T-cell (primary cell): Measurements from ENCODE around the gene OPN1LW. TPM values are rescaled to one million over a fixed set of nuclear protein-coding genes. Genes with fewer than 3 reads are reported as not detected.
"Not testable (repeated sequence)": the region's sequence is repeated elsewhere in the genome, so short reads cannot be mapped to it uniquely, and the experiment has no call there.

ENCODE experiments used
- ATAC-seq, 4 experiments: fragments of 200-7000 bp in 3 of 4; fragments of 150-1000 bp in 1 of 4; cut with Tn5 transposase; replicated peaks in 1 of 4; 1 replicate in 3 of 4; 2 replicates in 1 of 4; pipeline ENCODE4 v1.10.0; 2021; ENCODE audit warnings: moderate library complexity in 3 of 4, mild to moderate bottlenecking in 2 of 4, moderate number of reproducible peaks in 1 of 4
- CTCF ChIA-PET, 2 donors: fragments of 300-600 bp; sonication (Branson Sonifier 250); formaldehyde crosslinking; loops; one replicate each; lab custom pipeline; 2022; ENCODE audit warnings: antibody characterized with exemption in 2 of 2; lab: Charles Lee
- POLR2A ChIA-PET, 2 donors: fragments of 300-600 bp; sonication (Branson Sonifier 250); formaldehyde crosslinking; loops; one replicate each; lab custom pipeline; 2022; ENCODE audit warnings: antibody characterized with exemption in 2 of 2; lab: Charles Lee
- DNase-seq, 35 experiments: peaks; one replicate each; pipeline versions ENCODE4 v3.0.0 to v3.0.0-alpha.2; 2013 to 2023
- H3K27ac ChIP-seq: one replicate; pipeline ENCODE4 v1.5.1; 2013; ENCODE audit warnings: low read length
- H3K27me3 ChIP-seq, 2 experiments: replicated peaks in 1 of 2; 1 replicate in 1 of 2; 2 replicates in 1 of 2; pipeline versions ENCODE4 v1.6.1 to v1.7.0; 2013; ENCODE audit warnings: low read length in 1 of 2, mixed read lengths in 1 of 2; ENCODE audit not compliant: control insufficient read depth in 2 of 2, insufficient read depth in 2 of 2; ENCODE audit errors: extremely low read depth in 1 of 2
- H3K36me3 ChIP-seq, 2 donors: 1 replicate in 1 of 2; 2 replicates in 1 of 2; pipeline versions ENCODE4 v1.6.1 to v1.7.0; 2013; ENCODE audit warnings: low read length in 1 of 2; ENCODE audit not compliant: control insufficient read depth in 2 of 2, insufficient read depth in 1 of 2; ENCODE audit errors: extremely low read depth in 1 of 2
- H3K4me1 ChIP-seq, 2 experiments: 1 replicate in 1 of 2; 2 replicates in 1 of 2; pipeline versions ENCODE4 v1.6.1 to v1.7.0; 2013; ENCODE audit warnings: low read length in 2 of 2, mixed read lengths in 1 of 2; ENCODE audit not compliant: insufficient read depth in 2 of 2, control insufficient read depth in 1 of 2; ENCODE audit errors: extremely low read depth in 1 of 2
- H3K4me3 ChIP-seq, 2 donors: 1 replicate in 1 of 2; 2 replicates in 1 of 2; pipeline versions ENCODE4 v1.5.1 to v1.7.0; 2013; ENCODE audit warnings: mild to moderate bottlenecking in 2 of 2, low read length in 1 of 2, moderate library complexity in 1 of 2; ENCODE audit not compliant: control insufficient read depth in 1 of 2; ENCODE audit errors: extremely low read depth in 1 of 2
- H3K9me3 ChIP-seq: 2 replicates; pipeline ENCODE4 v1.7.0; 2013
- H3K27ac Mint-ChIP-seq, 2 donors: one replicate each; pipeline ENCODE4 v1.8.0; 2020 to 2021; ENCODE audit warnings: mild to moderate bottlenecking in 2 of 2, mixed read lengths in 2 of 2
- H3K27me3 Mint-ChIP-seq, 2 donors: one replicate each; pipeline ENCODE4 v1.8.0; 2021 to 2022; ENCODE audit warnings: mixed read lengths in 2 of 2
- H3K36me3 Mint-ChIP-seq: one replicate; pipeline ENCODE4 v1.8.0; 2021; ENCODE audit warnings: mixed read lengths
- H3K4me1 Mint-ChIP-seq, 3 donors: one replicate each; pipeline ENCODE4 v1.8.0; 2020 to 2022; ENCODE audit warnings: mixed read lengths in 3 of 3, mild to moderate bottlenecking in 1 of 3
- H3K4me3 Mint-ChIP-seq, 3 donors: one replicate each; pipeline ENCODE4 v1.8.0; 2020 to 2022; ENCODE audit warnings: mild to moderate bottlenecking in 3 of 3, mixed read lengths in 3 of 3, moderate library complexity in 3 of 3
- H3K9me3 Mint-ChIP-seq, 3 donors: one replicate each; pipeline ENCODE4 v1.8.0; 2020 to 2022; ENCODE audit warnings: mixed read lengths in 3 of 3
- WGBS: methylation state at CpG from one replicate; pipeline ENCODE4 v1.1.5; 2013; ENCODE audit warnings: missing lambda C conversion rate; ENCODE audit not compliant: insufficient coverage; 5-methylcytosine and 5-hydroxymethylcytosine counted together
- total RNA-seq, 35 experiments: library from RNA in 6 of 35; stranded (reverse) in 6 of 35; fragments of 120-200 nt in 1 of 35; gene quantifications; one replicate each; pipeline versions ENCODE4 v1.2.1 to v1.2.4 and lab custom pipeline; 2013 to 2026

OPN1LW gene
- total RNA-seq: not detected
- total RNA-seq (2013): not detected
- 0 to 0.06 (median 0) reads per million in 29 experiments for total RNA-seq (lab: John Stamatoyannopoulos, UW)

DNA sequence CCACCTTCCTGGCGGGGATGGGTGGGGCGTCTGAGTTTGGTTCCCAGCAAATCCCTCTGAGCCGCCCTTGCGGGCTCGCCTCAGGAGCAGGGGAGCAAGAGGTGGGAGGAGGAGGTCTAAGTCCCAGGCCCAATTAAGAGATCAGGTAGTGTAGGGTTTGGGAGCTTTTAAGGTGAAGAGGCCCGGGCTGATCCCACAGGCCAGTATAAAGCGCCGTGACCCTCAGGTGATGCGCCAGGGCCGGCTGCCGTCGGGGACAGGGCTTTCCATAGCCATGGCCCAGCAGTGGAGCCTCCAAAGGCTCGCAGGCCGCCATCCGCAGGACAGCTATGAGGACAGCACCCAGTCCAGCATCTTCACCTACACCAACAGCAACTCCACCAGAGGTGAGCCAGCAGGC is at the start of gene OPN1LW:
OPN1LW (plus strand) TSS at position 234 of the 400 bp plus-strand sequence; CDS start at position 275, 41 bp downstream.
- H3K9me3 ChIP-seq, H3K4me3 ChIP-seq, H3K27ac Mint-ChIP-seq, DNase-seq, H3K4me1 ChIP-seq, CTCF ChIA-PET, H3K27ac ChIP-seq, ATAC-seq, H3K27me3 Mint-ChIP-seq, H3K4me3 Mint-ChIP-seq, H3K4me1 Mint-ChIP-seq, H3K9me3 Mint-ChIP-seq, H3K36me3 Mint-ChIP-seq, H3K27me3 ChIP-seq, H3K36me3 ChIP-seq, POLR2A ChIA-PET: not testable (repeated sequence)
- WGBS: 93% methylated on average over 3 of the region's 15 CpGs

DNA sequence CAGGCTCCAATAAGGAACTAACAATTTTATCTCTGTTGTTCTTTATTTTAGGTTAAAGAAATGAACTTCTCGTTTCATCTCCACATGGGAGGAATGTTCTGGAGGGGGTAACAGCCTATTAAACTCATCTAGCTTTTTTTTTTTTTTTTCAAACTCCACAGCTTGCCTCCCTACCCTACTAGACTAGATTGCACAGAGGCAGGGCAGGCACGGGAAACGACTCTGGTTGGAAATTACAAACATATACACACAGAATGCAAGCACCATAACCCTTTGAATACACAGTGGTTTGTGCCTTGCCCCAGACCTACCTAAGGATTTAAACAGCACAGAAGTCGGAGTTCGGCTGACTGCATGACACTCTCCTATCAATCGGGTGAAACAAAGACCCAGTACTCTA is 49.2 kb upstream of the OPN1LW start:
- Histone ChIP-seq H3K9me3 (no peaks in the 10 kb centered on the region), H3K4me1 (peaks cover 21 to 47% of the 10 kb centered on the region in 2 experiments), H3K27ac (peak overlapping the region; percentile 88), H3K4me3 (peak overlapping the region in 1 of 2 donors; percentile 83), H3K27me3 (no peaks in the 10 kb centered on the region), H3K36me3 (peaks cover 0 to 6% of the 10 kb centered on the region in 2 donors)
- ATAC-seq: no peak
- Mint-ChIP-seq H3K4me1 (peaks cover 52 to 63% (median 61%) of the 10 kb centered on the region in 3 donors), H3K36me3 (peaks cover 11% of the 10 kb centered on the region), H3K9me3 (no peaks in the 10 kb centered on the region), H3K27ac (peak overlapping the region; percentile 49 to 82), H3K4me3 (peak overlapping the region; percentile 90 to 95 (median 93)), H3K27me3 (peaks cover 2 to 10% of the 10 kb centered on the region in 2 donors)
- ChIA-PET CTCF (interaction anchor here (0.6 to 1.1 kb wide), 3 partner anchors 11 to 145 kb away, joined by 3 to 8 read pairs (median 3); no protein-coding TSS in a partner anchor), POLR2A (interaction anchor here in 1 of 2 donors (0.6 kb wide), 2 partner anchors 28 to 36 kb away, joined by 3 to 4 read pairs; no protein-coding TSS in a partner anchor)
- 0% methylated on average over 1 of the region's 6 CpGs for WGBS
- no peak for DNase-seq

DNA sequence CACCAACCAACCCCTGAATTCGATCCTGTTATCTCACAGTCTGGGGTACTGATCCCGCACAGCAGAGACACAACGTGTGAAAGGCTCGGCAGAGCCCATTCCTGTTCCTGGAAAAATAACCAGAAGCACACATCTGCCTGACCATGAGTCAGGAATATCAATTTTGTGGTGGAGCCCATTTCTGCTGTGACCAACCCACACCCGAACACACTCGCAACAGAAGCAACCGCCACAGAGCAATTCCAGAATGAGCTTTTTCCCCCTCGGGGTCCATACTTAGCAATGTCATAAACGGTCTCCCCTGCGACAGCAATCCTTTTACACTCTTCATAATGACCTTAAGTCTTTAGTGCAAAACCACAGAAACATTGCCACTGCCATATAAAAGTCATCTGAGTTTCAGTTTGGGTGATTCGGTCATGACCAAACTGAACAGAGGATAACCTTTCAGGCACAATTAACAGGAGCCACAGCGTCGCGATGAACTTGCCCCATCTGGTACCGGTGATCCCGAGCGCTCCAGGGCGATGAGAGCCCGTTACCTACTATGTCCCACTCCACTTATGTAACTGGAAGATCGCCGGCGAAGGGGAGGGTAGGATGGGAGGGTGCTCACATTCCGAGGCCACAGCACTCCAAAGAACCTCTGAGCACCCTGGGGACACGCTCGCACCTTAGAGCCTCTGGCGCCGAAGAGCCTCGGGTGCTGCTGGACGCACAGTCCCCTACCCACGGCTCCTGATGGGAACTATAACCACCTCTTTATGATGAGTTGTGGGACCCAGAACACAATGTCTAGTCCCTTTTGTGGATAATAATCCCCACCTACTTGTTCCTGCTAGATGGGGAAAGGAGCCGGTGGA is 47.7 kb upstream of the OPN1LW start:
- H3K4me1 ChIP-seq: peaks cover 21 to 43% of the 10 kb centered on the region in 2 experiments
- no peaks in the 10 kb centered on the region for H3K9me3 ChIP-seq
- Mint-ChIP-seq H3K4me3 (peak overlapping the region; percentile 90 to 95 (median 93)), H3K27ac (peak overlapping the region; percentile 92 to 94), H3K27me3 (peaks cover 2 to 10% of the 10 kb centered on the region in 2 donors), H3K9me3 (no peaks in the 10 kb centered on the region), H3K36me3 (peaks cover 4% of the 10 kb centered on the region), H3K4me1 (peaks cover 45 to 53% (median 50%) of the 10 kb centered on the region in 3 donors)
- DNase-seq (peak in 2 of 35 experiments; percentile 6 to 36), ATAC-seq (no peak)
- no peaks in the 10 kb centered on the region for H3K36me3 ChIP-seq
- ChIA-PET POLR2A (interaction anchor here in 1 of 2 donors (0.7 kb wide), 1 partner anchor 40 kb away, joined by 7 read pairs; no protein-coding TSS in a partner anchor), CTCF (interaction anchor here in 1 of 2 donors (0.6 to 1.0 kb wide), 2 partner anchors 46 to 144 kb away, joined by 3 read pairs; no protein-coding TSS in a partner anchor)
- peak overlapping the region; percentile 88 for H3K27ac ChIP-seq
- WGBS: no CpG with 5 or more reads among the region's 31 CpGs
- peak overlapping the region; percentile 64 to 83 for H3K4me3 ChIP-seq
- H3K27me3 ChIP-seq: no peaks in the 10 kb centered on the region

DNA sequence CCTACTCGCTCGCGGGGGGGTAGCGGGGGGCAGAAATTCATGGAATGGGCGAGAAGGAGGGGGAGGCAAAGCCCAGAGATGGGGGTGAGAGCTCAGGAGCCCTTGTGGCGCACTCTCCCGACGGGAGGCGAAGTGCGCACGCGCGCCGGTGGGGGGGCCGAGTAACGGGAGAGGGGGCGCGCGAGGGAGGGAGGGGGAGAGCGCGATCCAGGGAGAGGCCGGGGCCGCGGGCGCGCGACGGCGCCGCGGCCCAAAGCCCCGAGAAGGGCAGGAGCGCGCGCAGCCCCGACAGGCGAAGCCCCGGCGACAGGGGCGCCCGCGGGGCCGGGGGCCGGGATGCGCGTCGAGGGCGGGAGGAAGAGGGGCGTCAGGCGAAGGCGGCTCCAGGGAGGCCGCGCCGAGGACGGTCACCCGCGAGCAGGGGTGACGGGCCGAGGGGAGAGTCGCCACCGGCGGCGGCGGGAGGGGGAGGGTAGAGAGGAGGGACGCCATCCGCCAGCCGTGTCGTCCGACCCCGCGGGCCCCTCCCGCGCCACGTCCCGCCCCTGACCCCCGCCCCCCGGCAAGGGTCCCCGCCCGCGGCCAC is 46.9 kb upstream of the OPN1LW start:
- ATAC-seq: peak; percentile 43 to 53 (median 51)
- Histone ChIP-seq H3K9me3 (no peaks in the 10 kb centered on the region), H3K4me3 (peak overlapping the region; percentile 64 to 83), H3K27me3 (no peaks in the 10 kb centered on the region), H3K4me1 (peaks cover 21 to 37% of the 10 kb centered on the region in 2 experiments), H3K27ac (peak overlapping the region; percentile 88), H3K36me3 (no peaks in the 10 kb centered on the region)
- H3K4me3 Mint-ChIP-seq: peak overlapping the region; percentile 90 to 95 (median 93)
- H3K27ac Mint-ChIP-seq: peak overlapping the region; percentile 92 to 94
- peaks cover 38 to 47% (median 46%) of the 10 kb centered on the region in 3 donors for H3K4me1 Mint-ChIP-seq
- H3K36me3 Mint-ChIP-seq: peaks cover 4% of the 10 kb centered on the region
- H3K9me3 Mint-ChIP-seq: no peaks in the 10 kb centered on the region
- H3K27me3 Mint-ChIP-seq: peaks cover 3 to 12% of the 10 kb centered on the region in 2 donors
- WGBS: 0% methylated on average over 21 of the region's 80 CpGs
- peak; percentile 43 to 80 (median 62) for DNase-seq
- POLR2A ChIA-PET: interaction anchor here in 1 of 2 donors (0.7 kb wide), 1 partner anchor 39 kb away, joined by 7 read pairs; no protein-coding TSS in a partner anchor
- CTCF ChIA-PET: no interaction called here

DNA sequence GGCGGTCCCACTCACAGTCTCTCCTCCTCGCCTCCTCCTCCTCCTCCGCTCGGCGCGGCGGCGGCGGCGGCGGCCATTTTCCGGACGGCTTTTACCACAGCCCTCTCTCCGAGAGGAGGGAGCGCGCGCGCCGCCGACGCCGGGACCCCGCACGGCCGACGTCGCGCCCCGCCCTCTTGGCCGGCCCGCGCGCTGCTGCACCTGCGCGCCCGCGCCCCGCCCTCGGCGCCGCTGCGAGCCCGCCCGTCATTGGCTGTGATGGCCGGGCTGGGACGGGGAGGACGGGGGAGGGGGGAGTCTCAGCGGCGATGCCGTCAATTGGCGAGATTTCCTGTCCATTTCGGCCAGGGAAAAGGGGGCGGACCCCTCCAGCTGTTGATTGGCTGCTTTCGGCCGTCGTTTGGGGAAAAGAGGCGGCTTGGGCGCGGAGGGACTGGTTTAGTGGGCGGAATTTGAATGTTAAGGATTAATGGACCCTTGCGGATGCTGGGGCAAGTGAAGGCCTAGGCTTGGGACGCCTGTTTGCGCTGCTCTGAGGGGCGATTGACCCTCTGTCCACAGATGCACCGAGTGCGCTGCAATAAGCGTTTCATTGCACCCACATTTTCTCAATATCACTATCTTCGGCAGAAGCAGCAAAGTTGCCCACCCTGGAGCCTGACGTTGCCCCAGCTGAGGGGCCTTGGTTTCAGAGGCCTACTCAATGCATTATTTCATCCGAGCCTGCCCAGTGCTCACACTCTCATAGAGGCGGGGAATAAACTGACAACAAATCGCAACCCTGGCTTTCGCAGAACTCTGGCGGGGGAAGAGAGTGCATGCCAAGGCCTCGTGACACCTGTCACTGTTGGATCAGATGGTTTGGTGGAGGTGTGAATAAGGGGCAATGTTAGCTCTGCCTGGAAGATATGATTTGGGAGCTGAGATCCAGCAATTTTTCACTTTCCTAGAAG is 46.2 kb upstream of the OPN1LW start, which contains the start of gene MECP2:
MECP2 (minus strand) TSS at position 129 of the 953 bp plus-strand sequence.
- H3K4me1 ChIP-seq: peaks cover 18 to 34% of the 10 kb centered on the region in 2 experiments
- CTCF ChIA-PET: no interaction called here
- H3K4me3 ChIP-seq: peak within 1 kb of the TSS; percentile 64 to 83
- ATAC-seq: peak; percentile 87 to 95 (median 89)
- H3K36me3 ChIP-seq: no peaks in the 10 kb centered on the region
- H3K9me3 ChIP-seq: no peaks in the 10 kb centered on the region
- Mint-ChIP-seq H3K36me3 (peaks cover 4% of the 10 kb centered on the region), H3K27ac (peak within 1 kb of the TSS; percentile 92 to 94), H3K27me3 (peaks cover 5 to 15% of the 10 kb centered on the region in 2 donors), H3K4me1 (peaks cover 31 to 39% (median 38%) of the 10 kb centered on the region in 3 donors), H3K9me3 (no peaks in the 10 kb centered on the region), H3K4me3 (peak within 1 kb of the TSS; percentile 90 to 95 (median 93))
- DNase-seq: peak; percentile 69 to 93 (median 82)
- peak within 1 kb of the TSS; percentile 88 for H3K27ac ChIP-seq
- no peaks in the 10 kb centered on the region for H3K27me3 ChIP-seq
- 2% methylated on average over 35 of the region's 75 CpGs for WGBS
- POLR2A ChIA-PET: no interaction called here
